GM12865 (cell line): ENCODE results near the gene PALM.

Experiments
- DNase-seq: peaks from one replicate; pipeline ENCODE4 v3.0.0; 2010; ENCODE audit warnings: low read depth
- H3K4me3 ChIP-seq: 2 replicates; pipeline ENCODE4 v1.5.1; 2011; ENCODE audit warnings: mild to moderate bottlenecking, low read depth, low read length, control low read depth
- TF ChIP-seq, protein P1 (sequence below): IDR thresholded peaks from 2 replicates; pipeline ENCODE4 v1.5.1; 2011; ENCODE audit warnings: low read length, control low read depth, low read depth, inconsistent platforms; ENCODE audit not compliant: insufficient read depth; ENCODE audit errors: missing control alignments

Gene PALM

GRCh38 chr19:729965-730668 lies 21.4 kb downstream of the PALM start:
- TF ChIP-seq, protein P1, sequence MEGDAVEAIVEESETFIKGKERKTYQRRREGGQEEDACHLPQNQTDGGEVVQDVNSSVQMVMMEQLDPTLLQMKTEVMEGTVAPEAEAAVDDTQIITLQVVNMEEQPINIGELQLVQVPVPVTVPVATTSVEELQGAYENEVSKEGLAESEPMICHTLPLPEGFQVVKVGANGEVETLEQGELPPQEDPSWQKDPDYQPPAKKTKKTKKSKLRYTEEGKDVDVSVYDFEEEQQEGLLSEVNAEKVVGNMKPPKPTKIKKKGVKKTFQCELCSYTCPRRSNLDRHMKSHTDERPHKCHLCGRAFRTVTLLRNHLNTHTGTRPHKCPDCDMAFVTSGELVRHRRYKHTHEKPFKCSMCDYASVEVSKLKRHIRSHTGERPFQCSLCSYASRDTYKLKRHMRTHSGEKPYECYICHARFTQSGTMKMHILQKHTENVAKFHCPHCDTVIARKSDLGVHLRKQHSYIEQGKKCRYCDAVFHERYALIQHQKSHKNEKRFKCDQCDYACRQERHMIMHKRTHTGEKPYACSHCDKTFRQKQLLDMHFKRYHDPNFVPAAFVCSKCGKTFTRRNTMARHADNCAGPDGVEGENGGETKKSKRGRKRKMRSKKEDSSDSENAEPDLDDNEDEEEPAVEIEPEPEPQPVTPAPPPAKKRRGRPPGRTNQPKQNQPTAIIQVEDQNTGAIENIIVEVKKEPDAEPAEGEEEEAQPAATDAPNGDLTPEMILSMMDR, result no peak
- no peak overlapping the region for H3K4me3 ChIP-seq
- DNase-seq, result no peak

GRCh38 chr19:731000-731399 lies 22.3 kb downstream of the PALM start:
- TF ChIP-seq, protein P1, result no peak
- no peak overlapping the region for H3K4me3 ChIP-seq
- no peak for DNase-seq

DNA sequence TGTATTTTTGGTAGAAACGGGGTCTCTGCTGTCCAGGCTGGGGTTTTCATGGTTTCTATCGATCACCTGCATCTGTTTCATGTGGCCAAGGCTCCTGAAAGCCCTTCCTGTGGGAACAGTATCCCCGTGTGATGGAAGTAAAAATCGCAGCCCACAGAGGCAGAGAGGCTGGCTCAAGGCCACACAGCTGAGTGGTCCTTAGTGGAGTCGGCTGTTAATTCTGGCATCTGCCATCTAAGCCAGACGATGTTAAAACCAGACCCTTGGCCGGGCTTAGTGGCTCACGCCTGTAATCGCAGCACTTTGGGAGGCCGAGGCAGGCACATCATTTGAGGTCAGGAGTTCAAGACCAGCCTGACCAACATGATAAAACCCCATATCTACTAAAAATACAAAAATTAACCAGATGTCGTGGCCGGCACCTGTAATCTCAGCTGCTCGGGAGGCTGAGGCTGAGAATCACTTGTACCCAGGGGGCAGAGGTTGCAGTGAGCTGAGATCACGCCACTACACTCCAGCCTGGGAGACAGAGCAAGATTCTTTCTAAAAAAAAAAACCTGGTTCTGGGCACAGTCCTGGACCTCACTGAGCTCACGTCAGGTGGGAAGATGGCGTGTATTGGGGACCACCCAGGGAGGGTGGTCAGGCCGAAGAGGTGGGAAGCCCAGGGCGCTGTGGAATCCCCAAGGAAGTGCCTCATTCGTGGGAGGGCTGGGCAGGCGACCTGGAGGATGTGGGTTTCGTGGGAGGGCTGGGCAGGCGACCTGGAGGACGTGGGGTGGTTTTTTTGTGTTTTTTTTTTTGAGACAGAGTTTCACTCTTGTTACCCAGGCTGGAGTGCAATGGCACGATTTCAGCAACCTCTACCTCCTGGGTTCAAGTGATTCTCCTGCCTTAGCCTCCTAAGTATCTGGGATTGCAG lies 23.7 kb downstream of the PALM start:
- TF ChIP-seq, protein P1, result no peak
- DNase-seq, result peak; percentile 57
- H3K4me3 ChIP-seq, result no peak overlapping the region

- TF ChIP-seq, protein P1, result no peak
- no peak overlapping the region for H3K4me3 ChIP-seq
- no peak for DNase-seq
Measured at GRCh38 chr19:734716-735115, 26.0 kb downstream of the PALM start.

DNA sequence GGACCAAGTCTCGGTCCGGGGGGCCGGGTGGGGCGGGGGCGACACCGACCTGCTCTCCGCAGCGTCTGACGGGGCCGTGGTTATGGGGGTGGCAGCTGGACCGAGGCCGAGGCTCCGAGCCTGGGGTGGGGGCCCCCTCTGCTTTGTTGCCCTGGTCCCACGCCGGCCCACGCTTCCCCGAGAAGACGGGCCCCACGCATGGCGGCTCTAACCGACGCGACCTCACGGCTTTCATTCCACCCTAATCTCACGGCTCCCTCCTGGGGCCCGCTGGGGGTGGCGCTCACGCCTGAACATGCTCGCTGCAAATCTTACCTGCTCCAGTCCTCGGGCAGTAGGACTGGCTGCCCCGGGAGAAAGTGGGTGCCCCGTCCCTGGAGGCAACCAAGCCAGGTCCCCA lies 27.4 kb downstream of the PALM start:
- no peak for DNase-seq
- TF ChIP-seq, protein P1, result no peak
- no peak overlapping the region for H3K4me3 ChIP-seq

DNA sequence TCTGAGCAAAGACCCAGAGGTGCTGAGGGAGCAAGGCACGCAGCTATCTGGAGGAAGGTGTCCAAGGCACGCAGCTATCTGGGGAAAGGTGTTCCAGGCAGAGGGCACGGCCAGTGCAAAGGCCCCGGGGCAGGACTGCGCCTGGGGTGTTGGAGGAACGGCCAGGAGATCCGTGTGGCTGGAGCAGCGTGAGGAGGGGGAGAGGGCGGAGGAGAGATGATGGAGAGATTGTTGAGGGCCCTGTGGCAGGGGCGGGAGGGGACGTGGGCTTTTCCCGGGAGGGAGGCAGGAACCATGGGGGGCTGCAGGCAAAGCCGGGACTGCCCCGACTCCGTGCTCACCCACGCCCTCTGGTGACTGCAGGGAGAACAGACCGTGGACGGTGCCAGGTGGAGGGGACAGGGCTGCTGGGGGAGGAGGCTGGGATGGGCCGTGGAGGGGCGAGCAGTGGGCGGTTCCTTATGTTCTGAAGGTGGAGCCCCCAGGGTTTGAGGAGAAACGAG lies 28.9 kb downstream of the PALM start:
- TF ChIP-seq, protein P1, result peak; percentile 71

More for the DNA sequence above, 28.9 kb downstream of the PALM start:
- peak; percentile 42 for DNase-seq
- H3K4me3 ChIP-seq, result no peak overlapping the region
